GM21367 (cell line): ENCODE results near the gene HIPK4.

Experiments
- ATAC-seq: cut with Tn5 transposase; IDR thresholded peaks from one replicate; pipeline ENCODE4 v1.9.1; 2021; ENCODE audit not compliant: unreplicated experiment

Gene HIPK4

GRCh38 chr19:40367577-40368434, 22.2 kb downstream of the HIPK4 start:
- ATAC-seq = no peak

- ATAC-seq = no peak
Measured at GRCh38 chr19:40366697-40367561, 23.1 kb downstream of the HIPK4 start.

GRCh38 chr19:40365613-40366401, 24.2 kb downstream of the HIPK4 start:
- no peak for ATAC-seq

- no peak for ATAC-seq
Measured at GRCh38 chr19:40365010-40365409, 25.0 kb downstream of the HIPK4 start.

- no peak for ATAC-seq
Measured at GRCh38 chr19:40363069-40363468, 26.9 kb downstream of the HIPK4 start.

- ATAC-seq = no peak
Measured at GRCh38 chr19:40362160-40362559, 27.8 kb downstream of the HIPK4 start.

GRCh38 chr19:40360708-40361241, 29.2 kb downstream of the HIPK4 start:
- no peak for ATAC-seq

GRCh38 chr19:40360020-40360707, 29.8 kb downstream of the HIPK4 start:
- no peak for ATAC-seq

GRCh38 chr19:40358773-40359172, 31.2 kb downstream of the HIPK4 start:
- no peak for ATAC-seq

GRCh38 chr19:40357640-40358039, 32.3 kb downstream of the HIPK4 start:
- no peak for ATAC-seq

- ATAC-seq = no peak
Measured at GRCh38 chr19:40356681-40357595, 33.0 kb downstream of the HIPK4 start.

GRCh38 chr19:40355975-40356680, 33.9 kb downstream of the HIPK4 start:
- no peak for ATAC-seq

GRCh38 chr19:40348961-40349507, 40.9 kb downstream of the HIPK4 start:
- no peak for ATAC-seq

- ATAC-seq = peak; percentile 83
Measured at GRCh38 chr19:40348125-40348913, 41.7 kb downstream of the HIPK4 start, which contains the start of the genes C19orf47 and PLD3. Gene C19orf47 (minus strand): TSS chr19:40348397. CDS start chr19:40341857, 6,540 bp downstream. Gene PLD3 (plus strand): TSS chr19:40348695. CDS start chr19:40366484, 17,789 bp downstream.

- ATAC-seq = no peak
Measured at GRCh38 chr19:40344422-40344821, 45.6 kb downstream of the HIPK4 start.

GRCh38 chr19:40342644-40343311, 47.2 kb downstream of the HIPK4 start:
- ATAC-seq = no peak
